ENCODE results near the gene FLOT1. TPM values are rescaled to one million over a fixed set of nuclear protein-coding genes. Genes with fewer than 3 reads are reported as not detected.
"Not testable (repeated sequence)": the region's sequence is repeated elsewhere in the genome, so short reads cannot be mapped to it uniquely, and the experiment has no call there.

FLOT1 gene
- total RNA-seq, 2 donors from 2014 or later = 121 to 141 TPM

GRCh38 chr6:30722280-30723112 lies 20.0 kb downstream of the FLOT1 start:
- Histone ChIP-seq H3K27ac (ENCODE audit: low read depth, low read length) (peak overlapping the region; percentile 1), H3K4me3 (ENCODE audit: low read length) (peak overlapping the region; percentile 99), H3K9ac (ENCODE audit: extremely low read depth, low read length, poor library complexity, severe bottlenecking) (peak overlapping the region; percentile 100), H3K9me3 (ENCODE audit: control insufficient read depth, low read length) (no peaks in the 10 kb centered on the region), H3K27me3 (ENCODE audit: control insufficient read depth, insufficient read depth, low read length, poor library complexity, severe bottlenecking) (no peaks in the 10 kb centered on the region), H3K4me1 (ENCODE audit: control insufficient read depth, insufficient read depth, low read length) (no peaks in the 10 kb centered on the region), H3K36me3 (ENCODE audit: control insufficient read depth, insufficient read depth, low read length) (peaks cover 50% of the 10 kb centered on the region)
- Mint-ChIP-seq H3K4me1 (peaks cover 30% of the 10 kb centered on the region), H3K4me3 (peak overlapping the region; percentile 99), H3K36me3 (ENCODE audit: low read depth) (peaks cover 58% of the 10 kb centered on the region), H3K9me3 (no peaks in the 10 kb centered on the region), H3K27ac (peak overlapping the region; percentile 94), H3K27me3 (ENCODE audit: insufficient read depth) (no peaks in the 10 kb centered on the region)
- 20% methylated on average over 22 to 27 of the region's 27 CpGs for WGBS, 2 experiments (ENCODE audit: insufficient coverage in 1 of 2, insufficient read length in 1 of 2)
- DNase-seq = peak; percentile 93
- TF ChIP-seq, protein P1, sequence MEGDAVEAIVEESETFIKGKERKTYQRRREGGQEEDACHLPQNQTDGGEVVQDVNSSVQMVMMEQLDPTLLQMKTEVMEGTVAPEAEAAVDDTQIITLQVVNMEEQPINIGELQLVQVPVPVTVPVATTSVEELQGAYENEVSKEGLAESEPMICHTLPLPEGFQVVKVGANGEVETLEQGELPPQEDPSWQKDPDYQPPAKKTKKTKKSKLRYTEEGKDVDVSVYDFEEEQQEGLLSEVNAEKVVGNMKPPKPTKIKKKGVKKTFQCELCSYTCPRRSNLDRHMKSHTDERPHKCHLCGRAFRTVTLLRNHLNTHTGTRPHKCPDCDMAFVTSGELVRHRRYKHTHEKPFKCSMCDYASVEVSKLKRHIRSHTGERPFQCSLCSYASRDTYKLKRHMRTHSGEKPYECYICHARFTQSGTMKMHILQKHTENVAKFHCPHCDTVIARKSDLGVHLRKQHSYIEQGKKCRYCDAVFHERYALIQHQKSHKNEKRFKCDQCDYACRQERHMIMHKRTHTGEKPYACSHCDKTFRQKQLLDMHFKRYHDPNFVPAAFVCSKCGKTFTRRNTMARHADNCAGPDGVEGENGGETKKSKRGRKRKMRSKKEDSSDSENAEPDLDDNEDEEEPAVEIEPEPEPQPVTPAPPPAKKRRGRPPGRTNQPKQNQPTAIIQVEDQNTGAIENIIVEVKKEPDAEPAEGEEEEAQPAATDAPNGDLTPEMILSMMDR (conservative IDR thresholded peaks at IDR 0.05) = peak; percentile 99

- H3K9me3 ChIP-seq (ENCODE audit: control insufficient read depth, low read length); H3K4me1 ChIP-seq (ENCODE audit: control insufficient read depth, insufficient read depth, low read length); H3K27me3 ChIP-seq (ENCODE audit: control insufficient read depth, insufficient read depth, low read length, poor library complexity, severe bottlenecking); H3K9me3 Mint-ChIP-seq; DNase-seq; H3K27me3 Mint-ChIP-seq (ENCODE audit: insufficient read depth): not testable (repeated sequence)
- peak overlapping the region; percentile 100 for H3K9ac ChIP-seq (ENCODE audit: extremely low read depth, low read length, poor library complexity, severe bottlenecking)
- H3K36me3 ChIP-seq (ENCODE audit: control insufficient read depth, insufficient read depth, low read length) = peaks cover 50% of the 10 kb centered on the region
- Mint-ChIP-seq H3K27ac (peak overlapping the region; percentile 94), H3K4me3 (peak overlapping the region; percentile 99), H3K36me3 (ENCODE audit: low read depth) (peaks cover 55% of the 10 kb centered on the region), H3K4me1 (peaks cover 31% of the 10 kb centered on the region)
- H3K27ac ChIP-seq (ENCODE audit: low read depth, low read length) = peak overlapping the region; percentile 92
- 2 to 7% methylated on average over 8 to 10 of the region's 10 CpGs for WGBS, 2 experiments (ENCODE audit: insufficient coverage in 1 of 2, insufficient read length in 1 of 2)
- H3K4me3 ChIP-seq (ENCODE audit: low read length) = peak overlapping the region; percentile 99
These were observed 20.5 kb downstream of the FLOT1 start for GRCh38 chr6:30722025-30722279.

- H3K27me3 ChIP-seq (ENCODE audit: control insufficient read depth, insufficient read depth, low read length, poor library complexity, severe bottlenecking) = no peaks in the 10 kb centered on the region
- peak overlapping the region; percentile 99 for H3K4me3 ChIP-seq (ENCODE audit: low read length)
- peaks cover 50% of the 10 kb centered on the region for H3K36me3 ChIP-seq (ENCODE audit: control insufficient read depth, insufficient read depth, low read length)
- H3K9me3 ChIP-seq (ENCODE audit: control insufficient read depth, low read length) = no peaks in the 10 kb centered on the region
- peak; percentile 92 for DNase-seq
- peaks cover 34% of the 10 kb centered on the region for H3K4me1 Mint-ChIP-seq
- H3K4me1 ChIP-seq (ENCODE audit: control insufficient read depth, insufficient read depth, low read length) = no peaks in the 10 kb centered on the region
- TF ChIP-seq, protein P1 (conservative IDR thresholded peaks at IDR 0.05) = peak; percentile 73
- peak overlapping the region; percentile 99 for H3K27ac ChIP-seq (ENCODE audit: low read depth, low read length)
- H3K4me3 Mint-ChIP-seq = peak overlapping the region; percentile 99
- H3K27ac Mint-ChIP-seq = peak overlapping the region; percentile 99
- H3K36me3 Mint-ChIP-seq (ENCODE audit: low read depth) = peaks cover 52% of the 10 kb centered on the region
- WGBS, 2 experiments (ENCODE audit: insufficient coverage in 1 of 2, insufficient read length in 1 of 2) = 0 to 1% methylated on average over 14 to 71 of the region's 71 CpGs
- no peaks in the 10 kb centered on the region for H3K27me3 Mint-ChIP-seq (ENCODE audit: insufficient read depth)
- no peaks in the 10 kb centered on the region for H3K9me3 Mint-ChIP-seq
- peak overlapping the region; percentile 100 for H3K9ac ChIP-seq (ENCODE audit: extremely low read depth, low read length, poor library complexity, severe bottlenecking)
These were observed 21.1 kb downstream of the FLOT1 start for GRCh38 chr6:30721198-30722024.
